IMR-90 (cell line): ENCODE data around the gene ECSCR. TPM values are rescaled to one million over a fixed set of nuclear protein-coding genes. Genes with fewer than 3 reads are reported as not detected.

Experiments
- ATAC-seq: fragments of 200-7000 bp; cut with Tn5 transposase; 2 replicates; pipeline ENCODE4 v1.9.1; 2020; ENCODE audit warnings: low read depth, mild to moderate bottlenecking, moderate library complexity
- BruUV-seq: library from RNA; stranded (reverse); fragments of 400-500 nt; replicated peaks from 2 replicates; lab custom pipeline; 2021; lab: Mats Ljungman, UMichigan
- CTCF ChIA-PET: fragments of 300-600 bp; formaldehyde crosslinking; extraction: SDS; loops from one replicate; lab custom pipeline; 2021; ENCODE audit warnings: antibody characterized with exemption; lab: Yijun Ruan, JAX
- POLR2A ChIA-PET: fragments of 300-600 bp; sonication (Branson Sonifier 250); formaldehyde crosslinking; loops from one replicate; lab custom pipeline; 2022; ENCODE audit warnings: antibody characterized with exemption; ENCODE audit not compliant: unreplicated experiment; lab: Charles Lee
- DNase-seq: peaks from one replicate; pipeline ENCODE4 v3.0.0; 2013
- H2AFZ ChIP-seq: replicated peaks from 2 replicates; pipeline ENCODE3; 2013; ENCODE audit warnings: low read length, mild to moderate bottlenecking; ENCODE audit not compliant: poor library complexity
- H2AK5ac ChIP-seq: 2 replicates; pipeline ENCODE4 v1.6.1; 2013; ENCODE audit warnings: low read depth, low read length, inconsistent platforms
- H2AK9ac ChIP-seq: replicated peaks from 2 replicates; pipeline ENCODE3; 2013; ENCODE audit warnings: mild to moderate bottlenecking, low read depth, low read length, moderate library complexity; ENCODE audit not compliant: poor library complexity
- H2BK120ac ChIP-seq: 2 replicates; pipeline ENCODE4 v1.6.1; 2013; ENCODE audit warnings: low read depth, low read length, inconsistent platforms
- H2BK15ac ChIP-seq: 3 replicates; pipeline ENCODE4 v1.6.1; 2013; ENCODE audit warnings: low read depth, low read length, inconsistent platforms
- H2BK20ac ChIP-seq: 2 replicates; pipeline ENCODE4 v1.6.1; 2013; ENCODE audit warnings: low read depth, mild to moderate bottlenecking, inconsistent platforms, low read length, moderate library complexity
- H2BK5ac ChIP-seq: 2 replicates; pipeline ENCODE4 v1.6.1; 2013; ENCODE audit warnings: mild to moderate bottlenecking, low read depth, low read length, inconsistent platforms; ENCODE audit not compliant: poor library complexity, severe bottlenecking
- H3K14ac ChIP-seq: replicated peaks from 2 replicates; pipeline ENCODE4 v1.6.1; 2013; ENCODE audit warnings: low read depth, low read length, inconsistent platforms
- H3K18ac ChIP-seq: 2 replicates; pipeline ENCODE4 v1.6.1; 2013; ENCODE audit warnings: low read depth, low read length, control low read depth
- H3K23ac ChIP-seq: 2 replicates; pipeline ENCODE4 v1.6.1; 2013; ENCODE audit warnings: low read depth, low read length, inconsistent platforms
- H3K27ac ChIP-seq: 2 replicates; pipeline ENCODE4 v1.5.1; 2013; ENCODE audit warnings: mild to moderate bottlenecking, control low read depth, low read length; ENCODE audit not compliant: insufficient read depth
- H3K27me3 ChIP-seq: 2 replicates; pipeline ENCODE4 v1.6.1; 2013; ENCODE audit warnings: low read length; ENCODE audit not compliant: control insufficient read depth, insufficient read depth
- H3K36me3 ChIP-seq: 2 replicates; pipeline ENCODE4 v1.6.1; 2013; ENCODE audit warnings: low read length, mixed read lengths; ENCODE audit not compliant: control insufficient read depth, insufficient read depth
- H3K4ac ChIP-seq: 2 replicates; pipeline ENCODE4 v1.6.1; 2013; ENCODE audit warnings: low read depth, low read length, inconsistent platforms
- H3K4me1 ChIP-seq: 2 replicates; pipeline ENCODE4 v1.6.1; 2013; ENCODE audit warnings: low read length, mixed read lengths; ENCODE audit not compliant: control insufficient read depth, insufficient read depth
- H3K4me2 ChIP-seq: 2 replicates; pipeline ENCODE4 v1.6.1; 2013; ENCODE audit warnings: low read depth, mild to moderate bottlenecking, control low read depth, low read length, moderate library complexity
- H3K4me3 ChIP-seq: 2 replicates; pipeline ENCODE4 v1.5.1; 2013; ENCODE audit warnings: low read depth, mild to moderate bottlenecking, control low read depth, low read length, moderate library complexity; ENCODE audit not compliant: insufficient read depth
- H3K56ac ChIP-seq: 2 replicates; pipeline ENCODE4 v1.6.1; 2013; ENCODE audit warnings: low read length, inconsistent platforms; ENCODE audit not compliant: insufficient read depth; ENCODE audit errors: extremely low read depth
- H3K79me1 ChIP-seq, 2 experiments: 2 replicates each; pipeline ENCODE4 v1.6.1; 2013; ENCODE audit warnings: low read length in 2 of 2, inconsistent platforms in 1 of 2, low read depth in 1 of 2
- H3K9ac ChIP-seq: 2 replicates; pipeline ENCODE4 v1.6.1; 2013; ENCODE audit warnings: low read depth, low read length, control low read depth
- H3K9me1 ChIP-seq: 2 replicates; pipeline ENCODE4 v1.6.1; 2013; ENCODE audit warnings: low read length, inconsistent platforms; ENCODE audit not compliant: insufficient read depth
- H3K9me3 ChIP-seq: 2 replicates; pipeline ENCODE4 v1.6.1; 2013; ENCODE audit warnings: low read length; ENCODE audit not compliant: control insufficient read depth, insufficient read depth
- H4K20me1 ChIP-seq: 2 replicates; pipeline ENCODE4 v1.6.1; 2013; ENCODE audit warnings: low read length, inconsistent platforms; ENCODE audit not compliant: insufficient read depth
- H4K5ac ChIP-seq: 2 replicates; pipeline ENCODE4 v1.6.1; 2013; ENCODE audit warnings: mild to moderate bottlenecking, low read depth, low read length, control low read depth
- H4K8ac ChIP-seq, 2 experiments: 2 replicates each; pipeline ENCODE4 v1.6.1; 2013; ENCODE audit warnings: low read depth in 2 of 2, low read length in 2 of 2, control low read depth in 1 of 2, inconsistent platforms in 1 of 2
- H4K91ac ChIP-seq: 2 replicates; pipeline ENCODE4 v1.6.1; 2013; ENCODE audit warnings: low read depth, low read length, inconsistent platforms; ENCODE audit not compliant: insufficient read depth
- BHLHE40 ChIP-seq: fragments of 150-350 bp; IDR thresholded peaks from 2 replicates; pipeline ENCODE4 v1.6.1; 2016; ENCODE audit warnings: mild to moderate bottlenecking, low read depth, low read length
- CEBPB ChIP-seq: IDR thresholded peaks from 2 replicates; pipeline ENCODE4 v1.6.1; 2012; ENCODE audit warnings: low read depth, low read length, improper control_type of control experiment
- CHD1 ChIP-seq: IDR thresholded peaks from 2 replicates; pipeline ENCODE4 v1.6.1; 2012; ENCODE audit warnings: low read depth, low read length, improper control_type of control experiment
- FOS ChIP-seq: fragments of 150-350 bp; IDR thresholded peaks from 2 replicates; pipeline ENCODE4 v1.6.1; 2016; ENCODE audit warnings: low read depth, low read length
- MAFK ChIP-seq: IDR thresholded peaks from 2 replicates; pipeline ENCODE4 v1.6.1; 2012; ENCODE audit warnings: low read depth, low read length, improper control_type of control experiment
- MAZ ChIP-seq: IDR thresholded peaks from 2 replicates; pipeline ENCODE4 v1.6.1; 2012; ENCODE audit warnings: low read depth, mild to moderate bottlenecking, low read length, improper control_type of control experiment, moderate library complexity, borderline replicate concordance
- MXI1 ChIP-seq: IDR thresholded peaks from 2 replicates; pipeline ENCODE4 v1.6.1; 2012; ENCODE audit warnings: low read depth, mild to moderate bottlenecking, low read length, moderate library complexity, borderline replicate concordance
- NFE2L2 ChIP-seq: fragments of 150-350 bp; IDR thresholded peaks from 2 replicates; pipeline ENCODE4 v1.6.1; 2016; ENCODE audit warnings: low read depth, mild to moderate bottlenecking, low read length
- POLR2A ChIP-seq: IDR thresholded peaks from 2 replicates; pipeline ENCODE4 v1.6.1; 2012; ENCODE audit warnings: mild to moderate bottlenecking, low read depth, low read length
- RAD21 ChIP-seq: IDR thresholded peaks from 2 replicates; pipeline ENCODE4 v1.6.1; 2012; ENCODE audit warnings: low read length, improper control_type of control experiment
- RCOR1 ChIP-seq: IDR thresholded peaks from 2 replicates; pipeline ENCODE4 v1.6.1; 2012; ENCODE audit warnings: mild to moderate bottlenecking, low read length, improper control_type of control experiment; ENCODE audit not compliant: insufficient replicate concordance
- RFX5 ChIP-seq: IDR thresholded peaks from 2 replicates; pipeline ENCODE4 v1.8.0; 2012; ENCODE audit warnings: low read depth, mild to moderate bottlenecking, low read length, moderate library complexity
- SMC3 ChIP-seq: fragments of 150-350 bp; IDR thresholded peaks from 2 replicates; pipeline ENCODE4 v1.6.1; 2016; ENCODE audit warnings: low read depth, mild to moderate bottlenecking, antibody characterized with exemption, low read length, moderate library complexity
- dilution Hi-C: fragments of 300-500 bp; cut with HindIII; formaldehyde crosslinking; loops from one replicate; pipeline ENCODE4 v1.14.3; 2018; ENCODE audit warnings: low sequenced_read_pairs; ENCODE audit not compliant: unreplicated experiment
- in situ Hi-C: fragments of 300-500 bp; cut with MboI; formaldehyde crosslinking; loops from 3 replicates; pipeline ENCODE4 v1.14.3; 2019; ENCODE audit warnings: low sequenced_read_pairs, inconsistent platforms, mixed read lengths
- intact Hi-C: fragments of 100-400 bp; cut with micrococcal nuclease; formaldehyde crosslinking; loops from 2 replicates; pipeline ENCODE4 v1.10.0; 2022
- polyA plus RNA-seq, 3 experiments: library from polyadenylated mRNA; depleted of rRNA; stranded (reverse); fragments of >200 nt; gene quantifications; 2 replicates each; pipeline ENCODE4 v1.2.3, GENCODE V29; 2012; ENCODE audit warnings: low replicate concordance in 1 of 3
- total RNA-seq: library from RNA; depleted of rRNA; stranded (reverse); fragments of >200 nt; gene quantifications from 2 replicates; pipeline ENCODE4 v1.2.3, GENCODE V29; 2012
- TF ChIP-seq, protein P1 (sequence below): fragments of 150-350 bp; IDR thresholded peaks from 2 replicates; pipeline ENCODE4 v1.6.1; 2017; ENCODE audit warnings: mild to moderate bottlenecking, antibody characterized with exemption, low read length, low read depth
- TF ChIP-seq, protein P2 (sequence below): fragments of 150-350 bp; IDR thresholded peaks from 2 replicates; pipeline ENCODE4 v1.6.1; 2016; ENCODE audit warnings: low read depth, mild to moderate bottlenecking, low read length, moderate library complexity, borderline replicate concordance
- TF ChIP-seq, protein P3 (sequence below): conservative IDR thresholded peaks from 2 replicates; pipeline ENCODE4 v1.5.1; 2012; ENCODE audit warnings: mild to moderate bottlenecking, low read depth, low read length, improper control_type of control experiment

The ECSCR gene
- total and polyA plus RNA-seq, 2 of the 4 experiments (the other 2 are of a cell fraction) = 3.6 to 3.9 TPM

- Histone ChIP-seq H3K4me1 (peaks cover 7% of the 10 kb centered on the region; the same call in 1 of the 2 replicates), H4K8ac (no peak overlapping the region), H4K20me1 (no peaks in the 10 kb centered on the region), H3K9me3 (no peaks in the 10 kb centered on the region), H4K91ac (no peak overlapping the region), H4K5ac (no peak overlapping the region), H3K36me3 (peaks cover 21% of the 10 kb centered on the region), H3K9me1 (no peaks in the 10 kb centered on the region), H2BK5ac (no peak overlapping the region), H3K14ac (no peak overlapping the region), H3K79me1 (no peaks in the 10 kb centered on the region), H2AFZ (no peak overlapping the region), H3K56ac (no peak overlapping the region), H3K27ac (no peak overlapping the region), H2BK20ac (no peak overlapping the region), H3K4me3 (no peak overlapping the region), H2BK120ac (no peak overlapping the region), H3K4me2 (no peak overlapping the region), H2AK5ac (no peak overlapping the region), H2BK15ac (no peak overlapping the region), H3K18ac (no peak overlapping the region), H3K23ac (no peak overlapping the region), H2AK9ac (no peak overlapping the region), H3K4ac (no peak overlapping the region), H3K9ac (no peak overlapping the region), H3K27me3 (no peaks in the 10 kb centered on the region)
- DNase-seq (no peak), ATAC-seq (no peak)
- no peak for TF ChIP-seq RCOR1
- TF ChIP-seq NFE2L2 = no peak
- TF ChIP-seq MAZ = no peak
- no peak for TF ChIP-seq CHD1
- no peak for TF ChIP-seq SMC3
- no peak for TF ChIP-seq FOS
- no peak for TF ChIP-seq BHLHE40
- no peak for TF ChIP-seq CEBPB
- TF ChIP-seq, protein P1, sequence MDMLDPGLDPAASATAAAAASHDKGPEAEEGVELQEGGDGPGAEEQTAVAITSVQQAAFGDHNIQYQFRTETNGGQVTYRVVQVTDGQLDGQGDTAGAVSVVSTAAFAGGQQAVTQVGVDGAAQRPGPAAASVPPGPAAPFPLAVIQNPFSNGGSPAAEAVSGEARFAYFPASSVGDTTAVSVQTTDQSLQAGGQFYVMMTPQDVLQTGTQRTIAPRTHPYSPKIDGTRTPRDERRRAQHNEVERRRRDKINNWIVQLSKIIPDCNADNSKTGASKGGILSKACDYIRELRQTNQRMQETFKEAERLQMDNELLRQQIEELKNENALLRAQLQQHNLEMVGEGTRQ = no peak
- no peak for TF ChIP-seq MXI1
- TF ChIP-seq RAD21 = no peak
- TF ChIP-seq POLR2A = no peak
- TF ChIP-seq, protein P2, sequence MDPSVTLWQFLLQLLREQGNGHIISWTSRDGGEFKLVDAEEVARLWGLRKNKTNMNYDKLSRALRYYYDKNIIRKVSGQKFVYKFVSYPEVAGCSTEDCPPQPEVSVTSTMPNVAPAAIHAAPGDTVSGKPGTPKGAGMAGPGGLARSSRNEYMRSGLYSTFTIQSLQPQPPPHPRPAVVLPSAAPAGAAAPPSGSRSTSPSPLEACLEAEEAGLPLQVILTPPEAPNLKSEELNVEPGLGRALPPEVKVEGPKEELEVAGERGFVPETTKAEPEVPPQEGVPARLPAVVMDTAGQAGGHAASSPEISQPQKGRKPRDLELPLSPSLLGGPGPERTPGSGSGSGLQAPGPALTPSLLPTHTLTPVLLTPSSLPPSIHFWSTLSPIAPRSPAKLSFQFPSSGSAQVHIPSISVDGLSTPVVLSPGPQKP = no peak
- no peak for TF ChIP-seq RFX5
- TF ChIP-seq, protein P3, sequence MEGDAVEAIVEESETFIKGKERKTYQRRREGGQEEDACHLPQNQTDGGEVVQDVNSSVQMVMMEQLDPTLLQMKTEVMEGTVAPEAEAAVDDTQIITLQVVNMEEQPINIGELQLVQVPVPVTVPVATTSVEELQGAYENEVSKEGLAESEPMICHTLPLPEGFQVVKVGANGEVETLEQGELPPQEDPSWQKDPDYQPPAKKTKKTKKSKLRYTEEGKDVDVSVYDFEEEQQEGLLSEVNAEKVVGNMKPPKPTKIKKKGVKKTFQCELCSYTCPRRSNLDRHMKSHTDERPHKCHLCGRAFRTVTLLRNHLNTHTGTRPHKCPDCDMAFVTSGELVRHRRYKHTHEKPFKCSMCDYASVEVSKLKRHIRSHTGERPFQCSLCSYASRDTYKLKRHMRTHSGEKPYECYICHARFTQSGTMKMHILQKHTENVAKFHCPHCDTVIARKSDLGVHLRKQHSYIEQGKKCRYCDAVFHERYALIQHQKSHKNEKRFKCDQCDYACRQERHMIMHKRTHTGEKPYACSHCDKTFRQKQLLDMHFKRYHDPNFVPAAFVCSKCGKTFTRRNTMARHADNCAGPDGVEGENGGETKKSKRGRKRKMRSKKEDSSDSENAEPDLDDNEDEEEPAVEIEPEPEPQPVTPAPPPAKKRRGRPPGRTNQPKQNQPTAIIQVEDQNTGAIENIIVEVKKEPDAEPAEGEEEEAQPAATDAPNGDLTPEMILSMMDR = no peak
- no peak for TF ChIP-seq MAFK
- intact Hi-C loops = no loop called here
- no TSS peak for BruUV-seq
- dilution Hi-C loops = loop anchor here (25.0 kb wide), 1 partner anchor 96 kb away; no protein-coding TSS in a partner anchor
- in situ Hi-C loops = no loop called here
- ChIA-PET CTCF (no interaction called here), POLR2A (no interaction called here)
Measured at GRCh38 chr5:139415869-139416268, 46.7 kb downstream of the ECSCR start.
